ENCODE measurements around the gene PNKP. TPM values are rescaled to one million over a fixed set of nuclear protein-coding genes. Genes with fewer than 3 reads are reported as not detected.

PNKP gene
- total RNA-seq, 1 experiment from 2014 or later: 130 TPM

GRCh38 chr19:49883094-49883493 lies 15.7 kb upstream of the PNKP start:
- no peak overlapping the region for H3K4me3 ChIP-seq (ENCODE audit: low read depth, low read length, poor library complexity, severe bottlenecking)
- no TSS peak for BruUV-seq (replicated peaks)
- TF ChIP-seq CTCF (conservative IDR thresholded peaks at IDR 0.05; ENCODE audit: low read depth, low read length): no peak
- no peak for TF ChIP-seq EZH2 (IDR thresholded peaks at IDR 0.05; ENCODE audit: borderline replicate concordance, low read depth, low read length, poor library complexity, severe bottlenecking)
- no peak for DNase-seq (ENCODE audit: low spot score)
- ChIA-PET CTCF (no interaction called here), POLR2A (ENCODE audit: low non-redundant PET) (no interaction called here)
- no peaks in the 10 kb centered on the region for H3K27me3 ChIP-seq (replicated peaks; ENCODE audit: insufficient read depth, low read depth, low read length, poor library complexity)
- H3K4me1 ChIP-seq (ENCODE audit: insufficient read depth, low read length, poor library complexity, severe bottlenecking): peaks cover 10% of the 10 kb centered on the region
- H3K9me3 ChIP-seq (ENCODE audit: low read depth, low read length, poor library complexity, severe bottlenecking): peaks cover 8% of the 10 kb centered on the region
- H3K27ac ChIP-seq (ENCODE audit: low read depth, low read length, poor library complexity, severe bottlenecking): no peak overlapping the region
- peaks cover 51% of the 10 kb centered on the region for H3K36me3 ChIP-seq (ENCODE audit: insufficient read depth, low read length, poor library complexity, severe bottlenecking)
- intact Hi-C loops (cut with micrococcal nuclease; ENCODE audit: unreplicated experiment): no loop called here

GRCh38 chr19:49882643-49883042 lies 15.3 kb upstream of the PNKP start:
- POLR2A ChIA-PET (ENCODE audit: low non-redundant PET): no interaction called here
- peaks cover 10% of the 10 kb centered on the region for H3K4me1 ChIP-seq (ENCODE audit: insufficient read depth, low read length, poor library complexity, severe bottlenecking)
- H3K27ac ChIP-seq (ENCODE audit: low read depth, low read length, poor library complexity, severe bottlenecking): no peak overlapping the region
- CTCF ChIA-PET: no interaction called here
- peaks cover 8% of the 10 kb centered on the region for H3K9me3 ChIP-seq (ENCODE audit: low read depth, low read length, poor library complexity, severe bottlenecking)
- intact Hi-C loops (cut with micrococcal nuclease; ENCODE audit: unreplicated experiment): no loop called here
- H3K4me3 ChIP-seq (ENCODE audit: low read depth, low read length, poor library complexity, severe bottlenecking): no peak overlapping the region
- H3K27me3 ChIP-seq (replicated peaks; ENCODE audit: insufficient read depth, low read depth, low read length, poor library complexity): no peaks in the 10 kb centered on the region
- BruUV-seq (replicated peaks): no TSS peak
- no peak for DNase-seq (ENCODE audit: low spot score)
- TF ChIP-seq CTCF (conservative IDR thresholded peaks at IDR 0.05; ENCODE audit: low read depth, low read length) (no peak), EZH2 (IDR thresholded peaks at IDR 0.05; ENCODE audit: borderline replicate concordance, low read depth, low read length, poor library complexity, severe bottlenecking) (no peak)
- peaks cover 51% of the 10 kb centered on the region for H3K36me3 ChIP-seq (ENCODE audit: insufficient read depth, low read length, poor library complexity, severe bottlenecking)

DNA sequence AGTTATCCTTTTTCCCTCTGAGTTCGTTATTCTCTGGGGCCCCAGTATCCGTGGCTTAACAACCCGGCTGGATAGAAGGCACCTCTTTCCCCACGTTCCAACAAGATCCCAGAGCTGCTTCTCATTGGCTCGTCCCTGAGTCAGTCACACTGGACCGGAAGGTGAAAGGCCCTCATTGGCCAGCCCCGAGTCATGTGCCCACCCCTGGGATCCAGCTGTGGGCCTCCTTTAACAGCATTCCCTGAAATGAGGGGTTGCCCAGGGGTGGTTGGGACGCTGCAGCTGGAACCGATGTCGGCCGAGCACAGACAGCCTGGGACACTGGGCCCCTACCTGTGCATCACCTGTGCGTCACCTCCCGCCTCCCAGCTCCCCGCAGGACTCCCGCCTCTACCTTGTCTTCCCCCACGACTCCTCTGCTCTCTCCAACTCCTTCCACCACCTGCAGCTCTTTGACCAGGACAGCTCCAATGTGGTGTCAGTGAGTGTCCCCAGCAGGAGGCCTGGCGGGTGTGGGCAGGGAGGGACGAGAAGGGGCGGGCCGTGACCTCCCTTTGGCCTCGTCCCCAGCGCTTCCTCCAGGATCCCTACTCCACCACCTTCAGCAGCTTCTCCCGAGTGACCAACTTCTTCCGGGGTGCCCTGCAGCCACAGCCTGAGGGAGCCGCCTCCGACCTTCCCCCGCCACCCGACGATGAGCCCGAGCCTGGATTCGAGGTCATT lies 14.5 kb upstream of the PNKP start:
- intact Hi-C loops (cut with micrococcal nuclease; ENCODE audit: unreplicated experiment): no loop called here
- CTCF ChIA-PET: no interaction called here
- POLR2A ChIA-PET (ENCODE audit: low non-redundant PET): no interaction called here
- Histone ChIP-seq H3K36me3 (ENCODE audit: insufficient read depth, low read length, poor library complexity, severe bottlenecking) (peaks cover 51% of the 10 kb centered on the region), H3K9me3 (ENCODE audit: low read depth, low read length, poor library complexity, severe bottlenecking) (peaks cover 8% of the 10 kb centered on the region), H3K27ac (ENCODE audit: low read depth, low read length, poor library complexity, severe bottlenecking) (no peak overlapping the region), H3K4me1 (ENCODE audit: insufficient read depth, low read length, poor library complexity, severe bottlenecking) (peaks cover 10% of the 10 kb centered on the region), H3K27me3 (replicated peaks; ENCODE audit: insufficient read depth, low read depth, low read length, poor library complexity) (no peaks in the 10 kb centered on the region), H3K4me3 (ENCODE audit: low read depth, low read length, poor library complexity, severe bottlenecking) (no peak overlapping the region)
- no peak for TF ChIP-seq EZH2 (IDR thresholded peaks at IDR 0.05; ENCODE audit: borderline replicate concordance, low read depth, low read length, poor library complexity, severe bottlenecking)
- TF ChIP-seq CTCF (conservative IDR thresholded peaks at IDR 0.05; ENCODE audit: low read depth, low read length): no peak
- DNase-seq (ENCODE audit: low spot score): no peak
- BruUV-seq (replicated peaks): no TSS peak
